OCI-LY3 (cell line): ENCODE data around the gene TRIM2.

Experiments
- EZH2phosphoT487 ChIP-seq: fragments of 200-600 bp; shearing (Covaris generic); IDR thresholded peaks from 2 replicates; pipeline ENCODE4 v1.6.1; 2018; ENCODE audit warnings: antibody characterized with exemption, mixed run types, low read depth
- TF ChIP-seq, protein P1 (sequence below): fragments of 200-600, 300-600 bp; sonication (generic); IDR thresholded peaks from 2 replicates; pipeline ENCODE4 v1.5.1; 2014; ENCODE audit warnings: antibody characterized with exemption, low read length, low read depth

GRCh38 chr4:153290134-153290533 lies 85.9 kb downstream of the TRIM2 start:
- TF ChIP-seq, protein P1, sequence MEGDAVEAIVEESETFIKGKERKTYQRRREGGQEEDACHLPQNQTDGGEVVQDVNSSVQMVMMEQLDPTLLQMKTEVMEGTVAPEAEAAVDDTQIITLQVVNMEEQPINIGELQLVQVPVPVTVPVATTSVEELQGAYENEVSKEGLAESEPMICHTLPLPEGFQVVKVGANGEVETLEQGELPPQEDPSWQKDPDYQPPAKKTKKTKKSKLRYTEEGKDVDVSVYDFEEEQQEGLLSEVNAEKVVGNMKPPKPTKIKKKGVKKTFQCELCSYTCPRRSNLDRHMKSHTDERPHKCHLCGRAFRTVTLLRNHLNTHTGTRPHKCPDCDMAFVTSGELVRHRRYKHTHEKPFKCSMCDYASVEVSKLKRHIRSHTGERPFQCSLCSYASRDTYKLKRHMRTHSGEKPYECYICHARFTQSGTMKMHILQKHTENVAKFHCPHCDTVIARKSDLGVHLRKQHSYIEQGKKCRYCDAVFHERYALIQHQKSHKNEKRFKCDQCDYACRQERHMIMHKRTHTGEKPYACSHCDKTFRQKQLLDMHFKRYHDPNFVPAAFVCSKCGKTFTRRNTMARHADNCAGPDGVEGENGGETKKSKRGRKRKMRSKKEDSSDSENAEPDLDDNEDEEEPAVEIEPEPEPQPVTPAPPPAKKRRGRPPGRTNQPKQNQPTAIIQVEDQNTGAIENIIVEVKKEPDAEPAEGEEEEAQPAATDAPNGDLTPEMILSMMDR: peak; percentile 12; the same call in 1 of the 2 replicates
- TF ChIP-seq EZH2phosphoT487: no peak
